IMR-90 (cell line): ENCODE results near the gene MAP7. TPM values are rescaled to one million over a fixed set of nuclear protein-coding genes. Genes with fewer than 3 reads are reported as not detected.

ENCODE experiments used
- ATAC-seq: fragments of 200-7000 bp; cut with Tn5 transposase; 2 replicates; pipeline ENCODE4 v1.9.1; 2020; ENCODE audit warnings: low read depth, mild to moderate bottlenecking, moderate library complexity
- BruUV-seq: library from RNA; stranded (reverse); fragments of 400-500 nt; replicated peaks from 2 replicates; lab custom pipeline; 2021; lab: Mats Ljungman, UMichigan
- CTCF ChIA-PET: fragments of 300-600 bp; formaldehyde crosslinking; extraction: SDS; loops from one replicate; lab custom pipeline; 2021; ENCODE audit warnings: antibody characterized with exemption; lab: Yijun Ruan, JAX
- POLR2A ChIA-PET: fragments of 300-600 bp; sonication (Branson Sonifier 250); formaldehyde crosslinking; loops from one replicate; lab custom pipeline; 2022; ENCODE audit warnings: antibody characterized with exemption; ENCODE audit not compliant: unreplicated experiment; lab: Charles Lee
- DNase-seq: peaks from one replicate; pipeline ENCODE4 v3.0.0; 2013
- H2AFZ ChIP-seq: replicated peaks from 2 replicates; pipeline ENCODE3; 2013; ENCODE audit warnings: low read length, mild to moderate bottlenecking; ENCODE audit not compliant: poor library complexity
- H2AK5ac ChIP-seq: 2 replicates; pipeline ENCODE4 v1.6.1; 2013; ENCODE audit warnings: low read depth, low read length, inconsistent platforms
- H2AK9ac ChIP-seq: replicated peaks from 2 replicates; pipeline ENCODE3; 2013; ENCODE audit warnings: mild to moderate bottlenecking, low read depth, low read length, moderate library complexity; ENCODE audit not compliant: poor library complexity
- H2BK120ac ChIP-seq: 2 replicates; pipeline ENCODE4 v1.6.1; 2013; ENCODE audit warnings: low read depth, low read length, inconsistent platforms
- H2BK15ac ChIP-seq: 3 replicates; pipeline ENCODE4 v1.6.1; 2013; ENCODE audit warnings: low read depth, low read length, inconsistent platforms
- H2BK20ac ChIP-seq: 2 replicates; pipeline ENCODE4 v1.6.1; 2013; ENCODE audit warnings: low read depth, mild to moderate bottlenecking, inconsistent platforms, low read length, moderate library complexity
- H2BK5ac ChIP-seq: 2 replicates; pipeline ENCODE4 v1.6.1; 2013; ENCODE audit warnings: mild to moderate bottlenecking, low read depth, low read length, inconsistent platforms; ENCODE audit not compliant: poor library complexity, severe bottlenecking
- H3K14ac ChIP-seq: replicated peaks from 2 replicates; pipeline ENCODE4 v1.6.1; 2013; ENCODE audit warnings: low read depth, low read length, inconsistent platforms
- H3K18ac ChIP-seq: 2 replicates; pipeline ENCODE4 v1.6.1; 2013; ENCODE audit warnings: low read depth, low read length, control low read depth
- H3K23ac ChIP-seq: 2 replicates; pipeline ENCODE4 v1.6.1; 2013; ENCODE audit warnings: low read depth, low read length, inconsistent platforms
- H3K27ac ChIP-seq: 2 replicates; pipeline ENCODE4 v1.5.1; 2013; ENCODE audit warnings: mild to moderate bottlenecking, control low read depth, low read length; ENCODE audit not compliant: insufficient read depth
- H3K27me3 ChIP-seq: 2 replicates; pipeline ENCODE4 v1.6.1; 2013; ENCODE audit warnings: low read length; ENCODE audit not compliant: control insufficient read depth, insufficient read depth
- H3K36me3 ChIP-seq: 2 replicates; pipeline ENCODE4 v1.6.1; 2013; ENCODE audit warnings: low read length, mixed read lengths; ENCODE audit not compliant: control insufficient read depth, insufficient read depth
- H3K4ac ChIP-seq: 2 replicates; pipeline ENCODE4 v1.6.1; 2013; ENCODE audit warnings: low read depth, low read length, inconsistent platforms
- H3K4me1 ChIP-seq: 2 replicates; pipeline ENCODE4 v1.6.1; 2013; ENCODE audit warnings: low read length, mixed read lengths; ENCODE audit not compliant: control insufficient read depth, insufficient read depth
- H3K4me2 ChIP-seq: 2 replicates; pipeline ENCODE4 v1.6.1; 2013; ENCODE audit warnings: low read depth, mild to moderate bottlenecking, control low read depth, low read length, moderate library complexity
- H3K4me3 ChIP-seq: 2 replicates; pipeline ENCODE4 v1.5.1; 2013; ENCODE audit warnings: low read depth, mild to moderate bottlenecking, control low read depth, low read length, moderate library complexity; ENCODE audit not compliant: insufficient read depth
- H3K56ac ChIP-seq: 2 replicates; pipeline ENCODE4 v1.6.1; 2013; ENCODE audit warnings: low read length, inconsistent platforms; ENCODE audit not compliant: insufficient read depth; ENCODE audit errors: extremely low read depth
- H3K79me1 ChIP-seq, 2 experiments: 2 replicates each; pipeline ENCODE4 v1.6.1; 2013; ENCODE audit warnings: low read length in 2 of 2, inconsistent platforms in 1 of 2, low read depth in 1 of 2
- H3K9ac ChIP-seq: 2 replicates; pipeline ENCODE4 v1.6.1; 2013; ENCODE audit warnings: low read depth, low read length, control low read depth
- H3K9me1 ChIP-seq: 2 replicates; pipeline ENCODE4 v1.6.1; 2013; ENCODE audit warnings: low read length, inconsistent platforms; ENCODE audit not compliant: insufficient read depth
- H3K9me3 ChIP-seq: 2 replicates; pipeline ENCODE4 v1.6.1; 2013; ENCODE audit warnings: low read length; ENCODE audit not compliant: control insufficient read depth, insufficient read depth
- H4K20me1 ChIP-seq: 2 replicates; pipeline ENCODE4 v1.6.1; 2013; ENCODE audit warnings: low read length, inconsistent platforms; ENCODE audit not compliant: insufficient read depth
- H4K5ac ChIP-seq: 2 replicates; pipeline ENCODE4 v1.6.1; 2013; ENCODE audit warnings: mild to moderate bottlenecking, low read depth, low read length, control low read depth
- H4K8ac ChIP-seq, 2 experiments: 2 replicates each; pipeline ENCODE4 v1.6.1; 2013; ENCODE audit warnings: low read depth in 2 of 2, low read length in 2 of 2, control low read depth in 1 of 2, inconsistent platforms in 1 of 2
- H4K91ac ChIP-seq: 2 replicates; pipeline ENCODE4 v1.6.1; 2013; ENCODE audit warnings: low read depth, low read length, inconsistent platforms; ENCODE audit not compliant: insufficient read depth
- BHLHE40 ChIP-seq: fragments of 150-350 bp; IDR thresholded peaks from 2 replicates; pipeline ENCODE4 v1.6.1; 2016; ENCODE audit warnings: mild to moderate bottlenecking, low read depth, low read length
- CEBPB ChIP-seq: IDR thresholded peaks from 2 replicates; pipeline ENCODE4 v1.6.1; 2012; ENCODE audit warnings: low read depth, low read length, improper control_type of control experiment
- CHD1 ChIP-seq: IDR thresholded peaks from 2 replicates; pipeline ENCODE4 v1.6.1; 2012; ENCODE audit warnings: low read depth, low read length, improper control_type of control experiment
- MAFK ChIP-seq: IDR thresholded peaks from 2 replicates; pipeline ENCODE4 v1.6.1; 2012; ENCODE audit warnings: low read depth, low read length, improper control_type of control experiment
- MAZ ChIP-seq: IDR thresholded peaks from 2 replicates; pipeline ENCODE4 v1.6.1; 2012; ENCODE audit warnings: low read depth, mild to moderate bottlenecking, low read length, improper control_type of control experiment, moderate library complexity, borderline replicate concordance
- MXI1 ChIP-seq: IDR thresholded peaks from 2 replicates; pipeline ENCODE4 v1.6.1; 2012; ENCODE audit warnings: low read depth, mild to moderate bottlenecking, low read length, moderate library complexity, borderline replicate concordance
- POLR2A ChIP-seq: IDR thresholded peaks from 2 replicates; pipeline ENCODE4 v1.6.1; 2012; ENCODE audit warnings: mild to moderate bottlenecking, low read depth, low read length
- RFX5 ChIP-seq: IDR thresholded peaks from 2 replicates; pipeline ENCODE4 v1.8.0; 2012; ENCODE audit warnings: low read depth, mild to moderate bottlenecking, low read length, moderate library complexity
- WGBS, 2 experiments: methylation state at CpG; one replicate each; pipeline versions ENCODE4 v1.1.5 to v1.1.7; 2013; ENCODE audit warnings: missing lambda C conversion rate in 2 of 2; ENCODE audit not compliant: insufficient read length in 1 of 2; ENCODE audit errors: extremely low coverage in 2 of 2; 5-methylcytosine and 5-hydroxymethylcytosine counted together
- dilution Hi-C: fragments of 300-500 bp; cut with HindIII; formaldehyde crosslinking; loops from one replicate; pipeline ENCODE4 v1.14.3; 2018; ENCODE audit warnings: low sequenced_read_pairs; ENCODE audit not compliant: unreplicated experiment
- in situ Hi-C: fragments of 300-500 bp; cut with MboI; formaldehyde crosslinking; loops from 3 replicates; pipeline ENCODE4 v1.14.3; 2019; ENCODE audit warnings: low sequenced_read_pairs, inconsistent platforms, mixed read lengths
- intact Hi-C: fragments of 100-400 bp; cut with micrococcal nuclease; formaldehyde crosslinking; loops from 2 replicates; pipeline ENCODE4 v1.10.0; 2022
- polyA plus RNA-seq, 3 experiments: library from polyadenylated mRNA; depleted of rRNA; stranded (reverse); fragments of >200 nt; gene quantifications; 2 replicates each; pipeline ENCODE4 v1.2.3, GENCODE V29; 2012; ENCODE audit warnings: low replicate concordance in 1 of 3
- total RNA-seq: library from RNA; depleted of rRNA; stranded (reverse); fragments of >200 nt; gene quantifications from 2 replicates; pipeline ENCODE4 v1.2.3, GENCODE V29; 2012
- TF ChIP-seq, protein P1 (sequence below): fragments of 150-350 bp; IDR thresholded peaks from 2 replicates; pipeline ENCODE4 v1.6.1; 2016; ENCODE audit warnings: low read depth, mild to moderate bottlenecking, low read length, moderate library complexity, borderline replicate concordance
- TF ChIP-seq, protein P2 (sequence below): conservative IDR thresholded peaks from 2 replicates; pipeline ENCODE4 v1.5.1; 2012; ENCODE audit warnings: mild to moderate bottlenecking, low read depth, low read length, improper control_type of control experiment

MAP7 gene
- total and polyA plus RNA-seq, 2 of the 4 experiments (the other 2 are of a cell fraction), result 0.19 to 0.36 TPM

DNA sequence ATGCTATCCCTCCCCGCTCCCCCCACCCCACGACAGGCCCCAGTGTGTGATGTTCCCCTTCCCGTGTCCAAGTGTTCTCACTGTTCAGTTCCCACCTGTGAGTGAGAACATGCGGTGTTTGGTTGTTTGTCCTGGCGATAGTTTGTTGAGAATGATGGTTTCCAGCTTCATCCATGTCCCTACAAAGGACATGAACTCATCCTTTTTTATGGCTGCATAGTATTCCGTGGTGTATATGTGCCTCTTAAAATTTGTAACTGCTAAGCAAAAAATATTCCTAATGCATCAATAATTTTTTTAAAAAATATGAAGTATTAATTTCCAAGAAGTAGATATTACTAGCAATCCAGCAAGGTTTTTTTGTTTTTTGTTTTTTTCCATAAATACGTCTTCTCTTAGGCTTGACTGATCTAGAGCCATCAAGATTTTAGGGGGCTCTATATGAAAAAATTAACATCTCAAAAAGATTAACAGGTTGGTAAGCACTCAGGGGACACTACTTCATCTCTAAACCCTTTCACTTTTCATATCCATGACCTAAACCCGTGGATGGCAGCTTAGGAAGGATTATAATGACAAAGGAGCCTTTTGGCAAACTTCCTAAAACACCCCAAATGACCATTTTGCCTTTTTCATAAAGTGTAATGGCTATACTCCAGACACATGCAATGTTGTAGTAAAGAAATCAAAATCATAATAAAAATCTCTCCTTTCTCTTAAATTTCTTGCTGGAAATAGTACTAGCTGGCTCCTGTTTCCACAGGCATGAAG, 14.2 kb downstream of the MAP7 start (continued):
- TF ChIP-seq, protein P1, sequence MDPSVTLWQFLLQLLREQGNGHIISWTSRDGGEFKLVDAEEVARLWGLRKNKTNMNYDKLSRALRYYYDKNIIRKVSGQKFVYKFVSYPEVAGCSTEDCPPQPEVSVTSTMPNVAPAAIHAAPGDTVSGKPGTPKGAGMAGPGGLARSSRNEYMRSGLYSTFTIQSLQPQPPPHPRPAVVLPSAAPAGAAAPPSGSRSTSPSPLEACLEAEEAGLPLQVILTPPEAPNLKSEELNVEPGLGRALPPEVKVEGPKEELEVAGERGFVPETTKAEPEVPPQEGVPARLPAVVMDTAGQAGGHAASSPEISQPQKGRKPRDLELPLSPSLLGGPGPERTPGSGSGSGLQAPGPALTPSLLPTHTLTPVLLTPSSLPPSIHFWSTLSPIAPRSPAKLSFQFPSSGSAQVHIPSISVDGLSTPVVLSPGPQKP, result no peak

DNA sequence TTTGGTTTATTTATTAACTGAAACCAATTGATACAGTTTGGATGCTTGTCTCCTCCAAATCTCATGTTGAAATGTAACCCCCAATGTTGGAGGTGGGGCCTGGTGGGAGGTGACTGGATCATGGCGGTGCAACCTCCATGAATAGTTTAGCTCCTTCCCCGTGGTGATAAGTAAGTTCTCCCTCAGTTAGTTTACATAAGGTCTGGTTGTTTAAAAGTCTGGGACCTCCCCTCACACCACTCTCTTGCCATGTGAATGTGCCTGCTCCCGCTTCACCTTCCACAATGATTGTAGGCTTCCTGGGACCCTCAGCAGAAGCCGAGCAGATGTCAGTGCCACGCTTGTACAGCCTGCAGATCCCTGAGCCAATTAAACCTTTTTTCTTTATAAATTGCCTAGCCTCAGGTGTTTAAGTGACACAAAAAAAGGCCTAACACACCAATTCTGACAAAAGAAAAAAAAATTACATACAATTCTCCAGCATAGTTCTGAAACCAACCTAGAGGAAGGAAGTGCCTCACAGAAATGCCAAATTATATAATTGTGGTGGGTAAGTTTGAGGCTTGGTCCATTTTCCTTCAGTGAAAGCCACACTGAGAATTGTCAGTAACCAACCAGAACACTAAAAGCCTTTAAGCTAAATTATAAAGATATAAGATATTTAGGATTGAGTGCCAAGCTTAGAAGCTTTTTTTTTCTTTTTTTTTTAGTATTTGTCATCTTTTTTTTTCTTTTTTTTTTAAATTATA, 15.0 kb downstream of the MAP7 start:
- in situ Hi-C loops, result loop anchor here (25.0 kb wide), 1 partner anchor 1073 kb away; no protein-coding TSS in a partner anchor
- TF ChIP-seq MAZ, result no peak
- TF ChIP-seq CEBPB, result no peak
- TF ChIP-seq POLR2A, result no peak
- TF ChIP-seq, protein P1, result no peak
- TF ChIP-seq MAFK, result no peak
- TF ChIP-seq, protein P2, sequence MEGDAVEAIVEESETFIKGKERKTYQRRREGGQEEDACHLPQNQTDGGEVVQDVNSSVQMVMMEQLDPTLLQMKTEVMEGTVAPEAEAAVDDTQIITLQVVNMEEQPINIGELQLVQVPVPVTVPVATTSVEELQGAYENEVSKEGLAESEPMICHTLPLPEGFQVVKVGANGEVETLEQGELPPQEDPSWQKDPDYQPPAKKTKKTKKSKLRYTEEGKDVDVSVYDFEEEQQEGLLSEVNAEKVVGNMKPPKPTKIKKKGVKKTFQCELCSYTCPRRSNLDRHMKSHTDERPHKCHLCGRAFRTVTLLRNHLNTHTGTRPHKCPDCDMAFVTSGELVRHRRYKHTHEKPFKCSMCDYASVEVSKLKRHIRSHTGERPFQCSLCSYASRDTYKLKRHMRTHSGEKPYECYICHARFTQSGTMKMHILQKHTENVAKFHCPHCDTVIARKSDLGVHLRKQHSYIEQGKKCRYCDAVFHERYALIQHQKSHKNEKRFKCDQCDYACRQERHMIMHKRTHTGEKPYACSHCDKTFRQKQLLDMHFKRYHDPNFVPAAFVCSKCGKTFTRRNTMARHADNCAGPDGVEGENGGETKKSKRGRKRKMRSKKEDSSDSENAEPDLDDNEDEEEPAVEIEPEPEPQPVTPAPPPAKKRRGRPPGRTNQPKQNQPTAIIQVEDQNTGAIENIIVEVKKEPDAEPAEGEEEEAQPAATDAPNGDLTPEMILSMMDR, result no peak
- TF ChIP-seq BHLHE40, result no peak
- no peak for TF ChIP-seq MXI1
- no peak for TF ChIP-seq CHD1
- TF ChIP-seq RFX5, result no peak

More for the DNA sequence above, 15.0 kb downstream of the MAP7 start:
- no peaks in the 10 kb centered on the region for H3K36me3 ChIP-seq
- POLR2A ChIA-PET, result no interaction called here
- intact Hi-C loops, result no loop called here
- H4K20me1 ChIP-seq, result no peaks in the 10 kb centered on the region
- H3K23ac ChIP-seq, result no peak overlapping the region
- H3K4ac ChIP-seq, result no peak overlapping the region
- no peaks in the 10 kb centered on the region for H3K9me1 ChIP-seq
- H3K9ac ChIP-seq, result no peak overlapping the region
- H3K4me1 ChIP-seq, result no peaks in the 10 kb centered on the region
- no peak overlapping the region for H2AFZ ChIP-seq
- no peak overlapping the region for H2BK20ac ChIP-seq
- H3K18ac ChIP-seq, result no peak overlapping the region
- no peak for ATAC-seq
- no peak overlapping the region for H3K56ac ChIP-seq
- H2BK5ac ChIP-seq, result no peak overlapping the region
- CTCF ChIA-PET, result interaction anchor here (2.0 kb wide), 1 partner anchor 12 kb away, joined by 7 read pairs; no protein-coding TSS in a partner anchor
- no TSS peak for BruUV-seq
- H3K27ac ChIP-seq, result no peak overlapping the region
- peaks cover 19% of the 10 kb centered on the region for H3K27me3 ChIP-seq
- H3K4me3 ChIP-seq, result no peak overlapping the region
- no peak overlapping the region for H3K4me2 ChIP-seq
- WGBS, 2 experiments, result no CpG with 5 or more reads among the region's 5 CpGs
- H3K79me1 ChIP-seq, result no peaks in the 10 kb centered on the region
- H3K14ac ChIP-seq, result no peak overlapping the region
- no peak overlapping the region for H2AK9ac ChIP-seq
- no peak overlapping the region for H2AK5ac ChIP-seq
- H4K8ac ChIP-seq, result no peak overlapping the region
- H3K9me3 ChIP-seq, result no peaks in the 10 kb centered on the region
- dilution Hi-C loops, result no loop called here
- DNase-seq, result no peak
- H4K5ac ChIP-seq, result no peak overlapping the region
- no peak overlapping the region for H2BK15ac ChIP-seq
- H2BK120ac ChIP-seq, result no peak overlapping the region
- no peak overlapping the region for H4K91ac ChIP-seq
